Activated CD4-positive, alpha-beta T cell treated with anti-CD3 and anti-CD28 coated beads for 48 hours (primary cell): ENCODE measurements around the gene FHOD3.
A peak's percentile ranks its signal among the peaks of the same experiment; 100 is the strongest.
"Not testable (repeated sequence)": the region's sequence is repeated elsewhere in the genome, so short reads cannot be mapped to it uniquely, and the experiment has no call there.

ENCODE experiments used
- DNase-seq: peaks from one replicate; pipeline ENCODE4 v3.0.0-alpha.2; 2020

The FHOD3 gene

GRCh38 chr18:36721351-36721750 lies 423.8 kb downstream of the FHOD3 start:
- not testable (repeated sequence) for DNase-seq

GRCh38 chr18:36724169-36724568 lies 426.7 kb downstream of the FHOD3 start:
- no peak for DNase-seq

GRCh38 chr18:36724591-36725001 lies 427.1 kb downstream of the FHOD3 start:
- DNase-seq = no peak

- no peak for DNase-seq
These were observed 430.8 kb downstream of the FHOD3 start for GRCh38 chr18:36728345-36728744.

GRCh38 chr18:36729197-36729596 lies 431.7 kb downstream of the FHOD3 start:
- no peak for DNase-seq

GRCh38 chr18:36732264-36732663 lies 434.8 kb downstream of the FHOD3 start:
- no peak for DNase-seq

GRCh38 chr18:36733150-36733549 lies 435.6 kb downstream of the FHOD3 start:
- DNase-seq = no peak

- DNase-seq = no peak
These were observed 437.1 kb downstream of the FHOD3 start for GRCh38 chr18:36734596-36734995.

- no peak for DNase-seq
These were observed 437.6 kb downstream of the FHOD3 start for GRCh38 chr18:36735130-36735529.

GRCh38 chr18:36736094-36736493 lies 438.6 kb downstream of the FHOD3 start:
- no peak for DNase-seq

GRCh38 chr18:36737316-36737715 lies 439.8 kb downstream of the FHOD3 start:
- DNase-seq = no peak

- no peak for DNase-seq
These were observed 446.9 kb downstream of the FHOD3 start for GRCh38 chr18:36744261-36744876.

GRCh38 chr18:36745219-36745975 lies 447.9 kb downstream of the FHOD3 start:
- no peak for DNase-seq

- DNase-seq = no peak
These were observed 455.7 kb downstream of the FHOD3 start for GRCh38 chr18:36752929-36753865.

GRCh38 chr18:36756242-36756641 lies 458.7 kb downstream of the FHOD3 start:
- DNase-seq = no peak

GRCh38 chr18:36757081-36757480 lies 459.6 kb downstream of the FHOD3 start:
- DNase-seq = no peak

- DNase-seq = no peak
These were observed 460.5 kb downstream of the FHOD3 start for GRCh38 chr18:36757991-36758390.

GRCh38 chr18:36758623-36759022 lies 461.1 kb downstream of the FHOD3 start:
- DNase-seq = no peak

- no peak for DNase-seq
These were observed 461.8 kb downstream of the FHOD3 start for GRCh38 chr18:36759167-36759776.

- DNase-seq = no peak
These were observed 463.1 kb downstream of the FHOD3 start for GRCh38 chr18:36760598-36760997.

GRCh38 chr18:36761186-36761698 lies 463.7 kb downstream of the FHOD3 start:
- DNase-seq = no peak

GRCh38 chr18:36762074-36762473 lies 464.6 kb downstream of the FHOD3 start:
- DNase-seq = peak; percentile 10

- DNase-seq = not testable (repeated sequence)
These were observed 465.5 kb downstream of the FHOD3 start for GRCh38 chr18:36762965-36763364.
